Caco-2 (cell line): Measurements from ENCODE around the gene BICD1. TPM values are rescaled to one million over a fixed set of nuclear protein-coding genes. Genes with fewer than 3 reads are reported as not detected.

Experiments
- BruUV-seq: library from RNA; stranded (reverse); fragments of 400-500 nt; replicated peaks from 2 replicates; lab custom pipeline; 2021; lab: Mats Ljungman, UMichigan
- CTCF ChIA-PET: fragments of 300-600 bp; sonication (Branson Sonifier 250); formaldehyde crosslinking; loops from one replicate; lab custom pipeline; 2022; ENCODE audit warnings: antibody characterized with exemption; lab: Charles Lee
- POLR2A ChIA-PET: fragments of 300-600 bp; sonication (Branson Sonifier 250); formaldehyde crosslinking; loops from one replicate; lab custom pipeline; 2022; ENCODE audit warnings: antibody characterized with exemption; lab: Charles Lee
- DNase-seq, 2 experiments: peaks; one replicate each; pipeline versions ENCODE4 v3.0.0 to v3.0.0-alpha.2; 2020 to 2022
- H3K27me3 ChIP-seq: replicated peaks from 2 replicates; pipeline ENCODE4 v1.6.0; 2011; ENCODE audit warnings: low read length; ENCODE audit not compliant: control insufficient read depth, insufficient read depth
- H3K36me3 ChIP-seq: 2 replicates; pipeline ENCODE4 v1.5.1; 2011; ENCODE audit warnings: low read length; ENCODE audit not compliant: control insufficient read depth, insufficient read depth
- H3K4me1 ChIP-seq: fragments of 250-450 bp; sonication (Bioruptor Pico); 2 replicates; pipeline ENCODE4 v1.5.1; 2020; ENCODE audit warnings: mild to moderate bottlenecking
- H3K4me3 ChIP-seq: 2 replicates; pipeline ENCODE4 v1.5.1; 2011; ENCODE audit warnings: low read depth, mild to moderate bottlenecking, control low read depth, low read length
- H3K9me3 ChIP-seq: fragments of 250-450 bp; sonication (Bioruptor Pico); 2 replicates; pipeline ENCODE4 v1.5.1; 2020; ENCODE audit warnings: mild to moderate bottlenecking, moderate library complexity
- H3K27ac Mint-ChIP-seq: one replicate; pipeline ENCODE4 v1.8.0; 2022; ENCODE audit warnings: mixed read lengths; ENCODE audit not compliant: unreplicated experiment
- H3K27me3 Mint-ChIP-seq: one replicate; pipeline ENCODE4 v1.8.0; 2022; ENCODE audit warnings: mixed read lengths; ENCODE audit not compliant: insufficient read depth, unreplicated experiment
- H3K36me3 Mint-ChIP-seq: one replicate; pipeline ENCODE4 v1.8.0; 2022; ENCODE audit warnings: mild to moderate bottlenecking, mixed read lengths; ENCODE audit not compliant: insufficient read depth, unreplicated experiment
- H3K4me1 Mint-ChIP-seq: one replicate; pipeline ENCODE4 v1.8.0; 2022; ENCODE audit warnings: low read depth, mixed read lengths; ENCODE audit not compliant: unreplicated experiment
- H3K4me3 Mint-ChIP-seq: one replicate; pipeline ENCODE4 v1.8.0; 2022; ENCODE audit warnings: mild to moderate bottlenecking, moderate library complexity, mixed read lengths; ENCODE audit not compliant: unreplicated experiment
- H3K9me3 Mint-ChIP-seq: one replicate; pipeline ENCODE4 v1.8.0; 2022; ENCODE audit warnings: mixed read lengths; ENCODE audit not compliant: unreplicated experiment
- CTCF ChIP-seq, 2 experiments: fragments of 200-600 bp in 1 of 2; IDR thresholded peaks; 1 replicate in 1 of 2; 2 replicates in 1 of 2; pipeline versions ENCODE4 v1.5.1 to v1.8.0; 2011 to 2022; ENCODE audit warnings: antibody characterized with exemption in 1 of 2, control low read depth in 1 of 2, inconsistent platforms in 1 of 2, low read depth in 1 of 2, low read length in 1 of 2, mild to moderate bottlenecking in 1 of 2, moderate library complexity in 1 of 2; ENCODE audit not compliant: insufficient read depth in 1 of 2, severe bottlenecking in 1 of 2, unreplicated experiment in 1 of 2
- intact Hi-C: fragments of 100-400 bp; cut with micrococcal nuclease; formaldehyde crosslinking; loops from one replicate; pipeline ENCODE4 v1.10.0; 2022; ENCODE audit not compliant: unreplicated experiment
- total RNA-seq: library from RNA; stranded (reverse); gene quantifications from 2 replicates; pipeline ENCODE4 v1.2.3, GENCODE V29; 2022

The BICD1 gene
- total RNA-seq, 1 experiment from 2014 or later, result 36.2 TPM

DNA sequence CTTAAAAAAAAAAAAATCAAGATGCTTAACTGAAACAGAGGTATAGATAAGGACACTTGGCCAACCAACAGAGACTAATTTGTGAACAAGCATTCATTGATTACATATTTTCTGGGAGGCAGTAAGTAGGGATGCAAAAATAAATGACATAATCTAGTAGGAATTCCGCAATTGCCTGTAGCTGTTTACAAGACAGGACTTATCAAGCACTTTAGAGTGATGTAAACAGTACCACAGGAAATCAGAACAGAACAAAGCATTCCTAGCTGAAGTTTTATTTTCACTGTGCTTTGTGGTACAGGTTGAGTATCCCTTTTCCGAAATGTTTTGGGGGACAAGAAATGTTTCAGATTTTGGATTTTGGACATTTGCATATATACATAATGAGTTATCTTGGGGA, 224.5 kb downstream of the BICD1 start:
- CTCF ChIA-PET, result no interaction called here
- Histone ChIP-seq H3K4me1 (peaks cover 9% of the 10 kb centered on the region), H3K9me3 (no peaks in the 10 kb centered on the region), H3K27me3 (no peaks in the 10 kb centered on the region), H3K4me3 (no peak overlapping the region), H3K36me3 (no peaks in the 10 kb centered on the region)
- DNase-seq, result no peak
- no TSS peak for BruUV-seq
- POLR2A ChIA-PET, result no interaction called here
- no peak for TF ChIP-seq CTCF (IDR thresholded peaks at IDR 0.05; ENCODE audit: insufficient read depth in 1 of 2, low read depth in 1 of 2, low read length in 1 of 2, severe bottlenecking in 1 of 2, unreplicated experiment in 1 of 2)
- Mint-ChIP-seq H3K4me3 (no peak overlapping the region), H3K36me3 (peaks cover 12% of the 10 kb centered on the region), H3K27me3 (no peaks in the 10 kb centered on the region), H3K27ac (no peak overlapping the region), H3K4me1 (peaks cover 20% of the 10 kb centered on the region), H3K9me3 (no peaks in the 10 kb centered on the region)
- intact Hi-C loops, result no loop called here

DNA sequence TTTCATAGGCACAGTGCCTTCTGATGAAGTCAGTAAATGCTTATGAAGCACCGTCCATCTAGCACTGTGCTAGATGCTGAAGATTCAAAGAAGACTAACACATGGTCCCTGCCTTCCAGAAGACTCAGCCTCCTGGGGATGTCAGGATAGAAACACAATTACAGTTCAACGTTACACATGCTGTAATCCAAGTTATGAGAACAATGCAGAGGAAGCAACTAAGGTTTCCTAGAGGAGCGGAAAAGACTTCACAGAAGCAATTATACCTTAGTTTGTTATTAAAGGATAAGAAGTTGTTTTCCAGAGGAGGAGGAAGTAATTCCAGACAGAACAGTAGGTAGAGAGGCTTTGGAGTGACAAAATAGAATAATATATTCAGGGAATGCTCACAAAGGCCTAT, 225.8 kb downstream of the BICD1 start:
- Mint-ChIP-seq H3K4me1 (peaks cover 20% of the 10 kb centered on the region), H3K27ac (no peak overlapping the region), H3K27me3 (no peaks in the 10 kb centered on the region), H3K4me3 (no peak overlapping the region), H3K9me3 (no peaks in the 10 kb centered on the region), H3K36me3 (peaks cover 10% of the 10 kb centered on the region)
- no TSS peak for BruUV-seq
- ChIA-PET CTCF (no interaction called here), POLR2A (no interaction called here)
- DNase-seq, result no peak
- Histone ChIP-seq H3K4me3 (no peak overlapping the region), H3K9me3 (no peaks in the 10 kb centered on the region), H3K4me1 (peaks cover 9% of the 10 kb centered on the region), H3K36me3 (no peaks in the 10 kb centered on the region), H3K27me3 (no peaks in the 10 kb centered on the region)
- TF ChIP-seq CTCF (IDR thresholded peaks at IDR 0.05; ENCODE audit: insufficient read depth in 1 of 2, low read depth in 1 of 2, low read length in 1 of 2, severe bottlenecking in 1 of 2, unreplicated experiment in 1 of 2), result no peak
- intact Hi-C loops, result no loop called here

GRCh38 chr12:32334371-32334777, 227.7 kb downstream of the BICD1 start:
- H3K4me1 ChIP-seq, result peaks cover 9% of the 10 kb centered on the region
- ChIA-PET CTCF (no interaction called here), POLR2A (no interaction called here)
- Mint-ChIP-seq H3K4me1 (peaks cover 20% of the 10 kb centered on the region), H3K27ac (no peak overlapping the region), H3K9me3 (no peaks in the 10 kb centered on the region), H3K4me3 (no peak overlapping the region), H3K27me3 (no peaks in the 10 kb centered on the region), H3K36me3 (no peaks in the 10 kb centered on the region)
- H3K4me3 ChIP-seq, result no peak overlapping the region
- H3K27me3 ChIP-seq, result no peaks in the 10 kb centered on the region
- no peaks in the 10 kb centered on the region for H3K9me3 ChIP-seq
- no peak for DNase-seq
- TF ChIP-seq CTCF (IDR thresholded peaks at IDR 0.05; ENCODE audit: insufficient read depth in 1 of 2, low read depth in 1 of 2, low read length in 1 of 2, severe bottlenecking in 1 of 2, unreplicated experiment in 1 of 2), result no peak
- no TSS peak for BruUV-seq
- peaks cover 1% of the 10 kb centered on the region; the same call in 1 of the 2 replicates for H3K36me3 ChIP-seq
- intact Hi-C loops, result no loop called here
